HG02840 (cell line): ENCODE data around the gene CLEC4F.

Source experiments
- ATAC-seq: cut with Tn5 transposase; IDR thresholded peaks from one replicate; pipeline ENCODE4 v1.9.1; 2021; ENCODE audit warnings: mild to moderate bottlenecking, moderate library complexity, moderate number of reproducible peaks; ENCODE audit not compliant: unreplicated experiment, low FRiP score

Gene CLEC4F, protein sequence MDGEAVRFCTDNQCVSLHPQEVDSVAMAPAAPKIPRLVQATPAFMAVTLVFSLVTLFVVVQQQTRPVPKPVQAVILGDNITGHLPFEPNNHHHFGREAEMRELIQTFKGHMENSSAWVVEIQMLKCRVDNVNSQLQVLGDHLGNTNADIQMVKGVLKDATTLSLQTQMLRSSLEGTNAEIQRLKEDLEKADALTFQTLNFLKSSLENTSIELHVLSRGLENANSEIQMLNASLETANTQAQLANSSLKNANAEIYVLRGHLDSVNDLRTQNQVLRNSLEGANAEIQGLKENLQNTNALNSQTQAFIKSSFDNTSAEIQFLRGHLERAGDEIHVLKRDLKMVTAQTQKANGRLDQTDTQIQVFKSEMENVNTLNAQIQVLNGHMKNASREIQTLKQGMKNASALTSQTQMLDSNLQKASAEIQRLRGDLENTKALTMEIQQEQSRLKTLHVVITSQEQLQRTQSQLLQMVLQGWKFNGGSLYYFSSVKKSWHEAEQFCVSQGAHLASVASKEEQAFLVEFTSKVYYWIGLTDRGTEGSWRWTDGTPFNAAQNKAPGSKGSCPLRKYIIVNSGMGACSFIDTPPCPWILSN

DNA sequence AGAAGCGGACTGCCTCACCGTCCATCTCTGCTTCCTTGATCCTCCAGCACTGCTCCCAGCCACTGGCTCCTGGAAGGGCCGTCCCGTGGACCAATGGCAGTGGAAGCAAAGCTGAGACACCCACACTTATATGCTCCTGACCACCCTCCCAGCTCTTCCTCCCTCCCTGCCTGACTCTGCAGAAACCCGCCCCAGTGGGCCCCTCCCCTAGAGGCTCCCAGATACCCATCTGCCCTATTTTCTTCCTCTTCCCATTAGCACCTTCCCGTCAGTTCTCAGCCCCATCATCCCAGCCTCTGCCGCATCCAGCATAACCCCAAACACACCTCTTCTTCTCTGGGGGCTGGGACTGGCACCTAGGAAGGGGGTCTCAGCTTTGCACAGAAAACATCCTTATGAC is at the start of gene CLEC4F:
Gene CLEC4F, minus strand, starts transcription at position 101 of the 400 bp plus-strand sequence. Its CDS starts 76 bp downstream, at position 25.
- no peak for ATAC-seq

DNA sequence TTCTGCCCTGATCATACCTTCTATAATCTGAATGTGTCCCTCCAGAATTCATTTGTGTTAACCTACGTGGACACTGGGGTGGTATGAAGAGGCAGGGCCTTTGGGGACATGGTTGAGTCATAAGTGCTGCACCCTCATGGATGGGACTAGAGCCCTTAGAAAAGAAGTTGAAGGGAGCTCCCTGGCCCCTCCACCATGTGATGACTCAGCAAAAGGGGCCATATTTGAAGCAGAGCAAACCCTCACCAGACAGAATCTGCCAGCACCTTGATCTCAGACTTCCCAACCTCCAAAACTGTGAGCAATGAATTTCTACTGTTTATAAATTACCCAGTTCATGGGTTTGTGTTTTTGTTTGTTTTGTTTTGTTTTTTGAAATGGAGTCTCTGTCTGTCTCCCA is 48.6 kb upstream of the CLEC4F start:
- no peak for ATAC-seq

DNA sequence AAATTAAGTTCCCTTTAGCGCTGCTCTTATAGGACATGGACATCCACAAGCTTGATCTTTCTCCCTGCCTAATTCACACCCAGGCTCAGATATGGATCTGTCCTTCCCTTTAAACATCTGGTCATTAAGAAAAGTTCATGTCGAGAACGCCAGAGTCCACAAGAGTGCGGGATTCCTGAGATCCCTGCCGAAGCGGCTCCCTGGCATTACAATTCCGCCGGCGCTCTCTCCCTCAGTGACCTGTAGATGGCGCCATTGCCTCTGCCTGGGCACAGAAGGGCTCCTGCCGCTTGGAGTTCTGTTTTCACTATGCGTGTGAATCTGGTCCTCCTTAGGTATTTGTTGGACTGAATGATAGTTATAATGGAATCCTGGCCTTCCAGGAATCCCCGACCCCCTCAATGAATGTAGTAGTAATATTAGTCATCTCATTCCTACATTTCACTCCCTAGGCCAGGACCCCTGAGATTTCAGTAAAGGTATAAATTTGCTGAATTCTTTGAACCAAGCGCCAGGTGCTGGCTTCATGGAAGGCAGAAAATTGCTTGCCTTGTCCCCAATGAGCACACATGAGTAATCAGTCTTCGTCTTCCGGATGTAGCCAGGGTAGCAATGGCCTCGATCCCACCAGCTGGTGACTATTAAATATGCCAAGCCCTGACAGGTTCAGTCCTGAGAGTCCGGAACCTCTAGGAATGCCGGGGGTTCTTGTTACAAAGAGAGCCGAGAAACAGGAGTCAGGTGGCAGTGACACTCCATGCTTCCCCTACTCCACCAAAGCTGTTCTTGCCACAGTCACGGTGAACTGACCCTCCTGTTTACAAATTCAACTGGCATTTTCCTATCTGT is 41.6 kb upstream of the CLEC4F start:
- ATAC-seq = no peak

DNA sequence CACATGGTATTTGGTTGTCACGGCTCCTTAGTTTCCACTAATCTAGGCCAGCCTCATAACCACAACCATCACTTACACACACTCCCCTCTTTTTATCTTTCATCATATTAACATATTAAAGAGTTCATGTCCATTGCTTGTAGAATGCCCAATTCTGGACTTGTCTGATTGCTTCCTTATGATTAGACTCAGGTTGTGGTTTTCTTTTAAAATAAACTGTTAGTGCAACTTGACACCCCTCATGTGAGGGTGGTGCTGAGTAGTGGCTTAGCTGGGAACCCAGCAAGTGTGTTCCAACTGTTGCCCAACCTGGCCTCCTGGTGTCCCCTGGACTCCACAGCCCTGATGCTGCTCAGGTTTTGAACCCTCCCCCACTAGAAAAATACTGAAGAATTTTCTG is 35.3 kb upstream of the CLEC4F start:
- ATAC-seq = no peak

DNA sequence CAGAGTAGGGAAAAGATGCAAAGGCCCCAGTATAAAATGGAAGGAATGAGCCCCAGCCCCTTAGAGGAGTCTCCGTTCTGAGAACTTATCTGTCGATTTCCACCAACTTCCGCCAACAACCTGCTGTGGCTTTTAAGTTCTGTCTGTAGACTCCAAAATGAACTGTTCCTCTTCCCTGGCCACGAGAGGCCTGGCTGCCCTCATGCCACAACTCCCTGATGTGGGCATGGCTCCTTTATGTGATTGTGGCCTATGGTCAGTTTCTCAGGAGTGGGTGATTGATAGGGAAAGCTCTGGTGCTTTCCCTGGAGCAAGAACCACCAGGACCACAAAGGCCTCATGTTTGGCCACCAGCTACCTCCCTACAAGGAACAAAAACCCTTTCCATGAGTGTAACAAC is 34.0 kb upstream of the CLEC4F start:
- ATAC-seq = no peak

DNA sequence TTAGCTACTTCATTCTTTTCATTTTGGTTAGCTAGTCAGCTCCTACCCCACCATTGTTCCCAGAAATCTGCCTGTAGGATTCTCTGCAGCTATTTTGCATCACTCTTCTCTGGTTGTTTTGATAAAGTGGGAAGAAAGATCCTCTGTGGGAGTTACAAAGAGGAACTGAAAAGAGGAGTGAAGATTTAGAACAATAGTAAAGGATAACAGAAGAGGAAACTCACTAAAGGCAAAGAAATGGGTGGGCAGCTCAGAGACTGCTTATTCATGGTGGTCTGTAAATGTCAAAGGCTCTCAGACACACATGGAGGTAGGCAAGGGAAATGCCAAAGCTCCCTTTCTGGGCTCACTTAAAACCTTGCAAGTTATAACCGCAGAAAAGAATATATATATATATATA is 32.4 kb upstream of the CLEC4F start:
- no peak for ATAC-seq

DNA sequence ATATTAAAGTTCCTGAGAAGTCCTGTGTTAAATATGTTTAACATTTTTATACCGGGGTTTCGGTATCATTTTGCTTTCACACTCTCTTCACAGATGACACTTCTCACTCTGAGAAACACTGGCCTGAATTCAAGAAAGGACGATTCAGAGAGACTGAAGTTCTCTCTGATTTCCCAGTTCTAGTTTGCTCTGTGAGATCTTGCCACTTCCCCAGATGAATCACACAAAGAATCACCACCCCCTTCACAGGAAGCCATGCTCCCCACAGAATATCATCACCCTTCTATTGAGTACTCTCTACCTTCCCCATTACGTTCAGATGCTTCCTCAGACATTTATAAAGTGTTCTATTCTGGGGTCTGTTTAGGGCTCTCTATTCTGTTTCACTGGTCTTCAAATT is 31.3 kb upstream of the CLEC4F start:
- no peak for ATAC-seq

DNA sequence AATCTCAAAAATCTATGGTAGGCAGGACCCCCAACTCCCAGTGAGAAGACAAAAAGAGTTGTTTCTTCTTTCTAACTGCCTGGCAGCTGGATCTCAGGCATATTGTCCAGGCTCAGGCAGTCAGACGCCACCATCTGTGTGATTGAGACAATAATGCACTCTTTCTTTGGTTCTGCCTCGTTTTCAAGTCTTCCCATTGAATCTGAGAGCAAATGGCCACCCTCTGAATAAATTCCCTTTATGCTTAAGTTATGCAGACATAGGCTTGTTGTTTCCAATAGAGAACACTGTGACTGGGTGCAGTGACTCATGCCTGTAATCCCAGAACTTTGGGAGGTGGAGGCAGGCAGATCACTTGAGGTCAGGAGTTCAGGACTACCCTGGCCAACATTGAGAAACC is 30.5 kb upstream of the CLEC4F start:
- no peak for ATAC-seq

DNA sequence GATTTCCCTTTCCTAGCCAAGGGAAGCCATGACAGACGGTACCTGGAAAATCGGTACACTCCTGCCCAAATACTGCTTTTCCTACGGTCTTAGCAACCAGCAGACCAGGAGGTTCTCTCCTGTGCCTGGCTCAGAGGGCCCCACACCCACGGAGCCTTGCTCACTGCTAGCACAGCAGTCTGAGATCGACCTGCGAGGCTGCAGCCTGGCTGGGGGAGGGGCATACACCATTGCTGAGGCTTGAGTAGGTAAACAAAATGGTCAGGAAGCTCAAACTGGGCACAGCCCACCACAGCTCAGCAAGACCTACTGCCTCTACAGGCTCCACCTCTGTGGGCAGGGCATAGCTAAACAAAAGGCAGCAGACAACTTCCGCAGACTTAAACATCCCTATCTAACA is 22.0 kb upstream of the CLEC4F start:
- no peak for ATAC-seq

DNA sequence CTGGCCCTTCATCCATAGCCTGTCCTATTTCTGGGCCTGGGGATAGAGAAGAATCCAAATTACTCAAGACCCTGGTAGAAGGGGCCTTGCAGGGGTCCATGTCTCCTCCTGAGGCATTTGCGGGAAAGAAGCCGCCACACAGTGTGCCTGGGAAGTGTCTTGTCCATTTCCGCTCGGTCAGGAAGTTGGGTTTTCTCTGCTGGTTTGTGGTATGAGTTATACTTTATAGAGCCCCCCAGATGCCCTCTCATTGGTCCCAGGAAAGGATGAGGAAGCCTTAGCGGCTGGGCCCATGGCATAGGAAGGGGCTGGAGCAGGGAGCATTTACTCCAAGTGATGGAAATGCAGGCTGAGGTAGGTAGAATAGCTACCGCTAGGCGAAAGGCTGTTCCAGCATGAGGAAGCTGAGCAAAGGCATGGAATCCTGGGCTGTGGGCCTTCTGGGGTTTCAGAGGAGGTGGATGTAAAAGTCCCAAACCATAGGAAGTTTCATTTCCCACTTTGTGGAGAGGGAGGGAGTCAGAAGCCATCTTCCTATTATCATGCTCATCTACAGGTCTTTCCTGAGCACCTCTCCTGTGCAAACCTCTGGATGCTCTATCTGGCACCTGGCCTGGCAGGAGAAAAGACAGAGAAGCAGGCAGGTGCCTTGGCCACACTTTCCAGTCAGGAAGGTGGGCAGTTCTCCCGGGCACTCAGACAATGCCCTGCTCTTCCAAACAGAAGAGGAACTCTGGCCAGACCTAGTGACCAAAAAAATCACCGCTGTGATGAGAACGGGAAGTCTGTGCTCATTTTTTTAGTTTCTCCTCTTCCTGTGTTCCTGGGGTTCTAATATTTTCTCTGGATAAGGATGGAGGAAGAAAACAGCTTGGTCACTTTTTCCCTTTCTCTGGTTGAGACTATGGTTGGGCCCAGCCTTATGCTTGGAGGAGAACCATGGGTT is 17.9 kb upstream of the CLEC4F start:
- ATAC-seq = no peak

DNA sequence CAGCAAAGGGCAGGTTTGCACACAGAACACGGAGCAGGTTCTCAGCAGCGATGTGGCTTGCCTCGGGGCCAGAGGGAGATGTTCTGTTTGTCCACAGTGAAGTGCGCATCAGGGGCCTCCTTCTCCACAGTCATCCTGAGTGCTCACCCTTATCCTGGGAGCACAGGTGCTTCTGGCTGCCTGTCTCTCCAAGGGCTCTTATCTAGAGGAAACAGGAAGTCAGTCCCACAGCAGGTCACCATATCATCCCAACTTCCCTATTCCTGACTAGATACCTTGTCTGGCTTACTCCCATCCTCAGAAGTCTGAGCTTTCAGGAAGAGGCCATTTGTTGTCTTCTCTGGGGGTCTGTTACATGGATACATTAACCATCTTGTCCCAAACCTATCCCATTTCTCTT is 15.2 kb upstream of the CLEC4F start, which contains the start of gene CD207:
Gene CD207, minus strand, starts transcription at position 174 of the 400 bp plus-strand sequence. Its CDS starts 40 bp downstream, at position 134.
- no peak for ATAC-seq

DNA sequence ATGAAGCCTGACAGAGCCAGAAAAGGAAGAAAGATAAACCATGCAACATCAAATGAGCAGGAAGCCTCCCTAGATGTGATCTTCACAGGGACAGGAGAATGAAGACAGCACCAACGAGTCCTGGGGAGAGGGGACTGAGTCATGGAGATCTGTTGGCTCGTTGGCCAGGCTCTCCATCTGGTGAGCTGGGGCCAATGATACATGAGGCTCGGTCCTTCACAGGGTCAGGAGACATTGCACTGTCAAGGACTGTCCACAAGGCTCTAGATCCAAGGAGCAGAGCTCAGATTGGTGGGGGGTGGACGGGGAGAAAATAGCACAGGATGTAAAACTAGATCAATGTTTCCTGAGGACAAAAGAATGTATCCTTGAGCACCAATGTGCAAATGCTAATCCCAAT is 14.5 kb upstream of the CLEC4F start:
- ATAC-seq = no peak

DNA sequence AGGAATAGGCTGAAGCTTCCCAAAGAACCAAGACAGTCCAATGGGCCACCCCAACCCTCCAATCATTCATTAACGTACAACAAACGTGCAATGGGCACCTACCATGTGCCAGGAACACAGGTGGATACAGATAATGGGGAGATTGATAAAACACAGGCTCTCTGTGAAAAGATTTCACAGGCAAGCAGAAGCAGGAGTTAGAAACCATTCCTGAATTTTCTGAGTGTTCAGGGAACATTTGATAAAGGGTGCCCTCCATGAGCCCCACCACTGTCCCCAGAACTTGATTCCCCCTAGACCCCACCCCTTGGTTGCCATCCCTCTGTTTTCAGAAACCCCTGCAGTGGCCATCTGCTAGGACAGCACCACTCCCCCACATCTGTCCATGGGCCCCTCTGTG is 13.7 kb upstream of the CLEC4F start:
- no peak for ATAC-seq

DNA sequence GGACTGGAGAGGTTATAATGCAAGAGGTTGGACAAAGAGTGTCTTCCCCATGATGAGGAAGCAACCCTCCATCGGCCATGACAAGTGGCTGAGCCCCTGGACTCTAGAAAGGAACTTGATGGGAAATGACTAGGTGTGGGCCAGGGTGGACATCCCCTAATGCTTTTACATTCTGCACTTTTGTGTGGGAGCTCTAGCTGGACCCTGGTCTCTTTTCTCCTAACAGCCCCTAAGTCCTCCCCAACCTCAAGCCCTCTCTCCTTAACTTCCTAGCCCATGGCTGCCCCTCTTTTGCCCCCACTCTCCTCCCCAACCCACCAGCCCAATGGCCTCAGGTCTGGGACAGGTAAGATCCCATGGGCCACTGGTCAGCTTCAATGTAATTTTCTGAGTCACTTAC is 12.8 kb upstream of the CLEC4F start:
- no peak for ATAC-seq

DNA sequence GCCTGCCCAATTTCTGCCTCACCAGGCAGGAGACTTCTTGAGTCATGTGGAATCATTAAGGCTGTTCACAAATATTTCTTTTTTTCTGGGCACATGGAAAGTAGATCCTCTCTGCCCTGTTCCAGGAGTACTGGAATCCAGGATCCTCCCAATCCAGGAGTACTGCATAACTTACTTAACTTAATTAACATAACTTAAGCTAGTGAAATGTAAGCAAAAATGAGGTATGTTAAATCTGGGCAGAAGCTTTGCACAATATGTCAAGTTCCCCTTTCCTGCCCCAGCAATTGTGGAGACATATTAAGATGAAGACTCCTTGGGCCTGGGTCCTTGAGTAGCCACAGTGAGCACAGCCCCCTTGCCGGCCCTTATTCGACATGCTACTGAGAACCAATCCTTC is 12.0 kb upstream of the CLEC4F start:
- ATAC-seq = no peak

DNA sequence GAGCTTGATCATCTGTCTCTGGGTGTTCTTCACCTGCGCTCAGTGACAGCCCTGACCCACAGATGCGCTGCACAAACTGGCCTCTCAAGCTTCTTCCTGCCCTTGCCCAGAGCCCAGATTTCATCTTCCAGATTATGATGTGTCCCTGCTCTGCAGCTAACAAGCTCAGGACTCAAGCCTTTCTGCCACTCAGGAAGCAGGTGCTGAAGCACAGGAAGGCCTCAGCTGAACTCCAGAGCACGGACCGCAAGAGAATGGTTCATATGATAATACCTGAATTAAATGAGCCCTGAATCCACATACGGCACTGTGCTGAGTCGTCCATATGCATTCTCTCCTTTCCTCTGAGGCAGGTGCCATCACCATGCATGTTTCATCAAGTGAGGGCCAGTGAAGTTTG is 11.5 kb upstream of the CLEC4F start:
- no peak for ATAC-seq

DNA sequence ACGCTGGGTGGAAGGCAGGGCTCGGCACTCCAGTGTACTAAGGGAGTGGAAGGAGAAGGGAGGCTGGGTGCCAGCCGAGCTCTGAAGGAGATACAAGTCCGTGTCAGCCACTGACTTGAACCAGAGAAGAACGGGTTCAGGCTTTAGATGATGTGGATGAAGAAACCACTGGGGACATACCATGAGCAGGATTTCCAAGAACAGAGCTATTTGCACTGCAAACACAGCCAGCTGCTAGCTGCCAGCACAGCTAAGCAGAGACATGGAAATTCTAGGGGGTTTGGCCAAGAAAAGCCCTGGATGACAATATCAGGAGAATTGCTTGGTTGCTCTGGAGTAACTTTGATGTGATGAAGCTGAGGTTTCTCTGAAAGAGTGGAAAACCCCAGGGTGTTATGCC is 10.0 kb upstream of the CLEC4F start:
- ATAC-seq = no peak

DNA sequence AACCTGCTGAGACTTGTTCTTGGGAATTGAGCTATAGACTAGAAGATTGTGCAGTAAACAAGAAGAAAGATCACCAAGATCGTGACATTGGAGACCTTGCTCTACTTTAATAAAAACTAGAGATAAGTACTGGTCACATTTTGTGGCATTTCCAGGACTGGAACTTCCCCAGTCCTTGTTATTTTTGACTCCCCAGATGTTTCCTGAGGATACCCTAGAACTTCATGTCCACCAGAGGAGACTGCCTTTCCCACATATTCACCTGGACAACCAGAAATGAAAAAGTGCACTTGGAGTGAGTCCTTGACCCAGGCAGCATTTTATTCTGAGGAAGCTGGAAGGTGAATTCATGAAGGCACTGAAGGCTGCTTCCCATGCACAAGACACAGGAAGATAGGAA is 9.5 kb upstream of the CLEC4F start:
- ATAC-seq = no peak

DNA sequence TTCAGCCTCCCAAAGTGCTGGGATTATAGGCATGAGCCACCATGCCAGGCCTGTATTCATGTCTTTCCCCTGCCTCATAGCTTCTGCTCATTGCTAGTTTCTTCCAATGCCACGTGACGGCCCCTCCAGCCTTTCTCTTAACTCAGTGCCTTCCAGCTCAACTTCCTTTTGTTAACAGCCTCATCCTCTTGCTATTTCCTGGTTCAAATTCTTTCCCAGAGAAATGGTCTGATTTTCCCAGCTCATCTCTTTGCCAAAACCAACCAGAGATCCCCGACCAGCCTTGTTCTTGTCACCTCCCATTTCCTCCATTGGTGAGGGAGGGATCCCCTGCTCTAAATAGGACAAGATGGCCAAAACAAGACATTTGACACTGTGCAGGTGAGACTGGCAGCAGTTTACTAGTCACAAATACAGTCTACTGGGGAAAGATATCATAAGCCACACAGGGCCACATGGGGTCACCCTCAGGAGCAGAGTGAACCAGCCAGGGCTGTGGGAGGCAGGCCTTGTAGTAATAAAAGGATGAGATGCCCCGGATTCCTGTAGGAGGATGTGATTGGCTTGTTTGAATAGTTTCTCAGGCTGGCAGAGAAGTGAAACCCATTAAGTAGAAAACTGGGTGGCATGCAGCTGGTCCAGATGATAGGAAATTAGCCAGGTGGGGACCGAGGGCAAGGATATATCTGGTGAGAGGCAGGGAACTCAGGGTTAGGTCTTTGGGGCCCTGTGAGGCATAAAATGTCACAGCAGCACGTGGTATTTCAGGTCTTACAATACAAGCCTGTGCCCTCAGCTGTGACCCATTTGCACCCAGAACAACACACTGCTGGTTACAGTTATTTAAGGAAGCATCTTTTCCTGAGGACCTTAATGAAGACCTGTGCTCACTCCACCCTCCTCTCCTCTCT is 8.8 kb upstream of the CLEC4F start:
- no peak for ATAC-seq
